Brain microvascular endothelial cell (primary cell): Measurements from ENCODE around the gene MPP7.
A peak's percentile ranks its signal among the peaks of the same experiment; 100 is the strongest.

Experiments
- DNase-seq: peaks from one replicate; pipeline ENCODE4 v3.0.0-alpha.2; 2020
- H3K27ac ChIP-seq: fragments of 250-450 bp; sonication (Bioruptor Pico); 2 replicates; pipeline ENCODE4 v1.5.1; 2020; ENCODE audit warnings: mild to moderate bottlenecking, moderate library complexity
- H3K27me3 ChIP-seq: fragments of 250-450 bp; sonication (Bioruptor Pico); replicated peaks from 2 replicates; pipeline ENCODE4 v1.5.1; 2020; ENCODE audit warnings: mild to moderate bottlenecking
- H3K36me3 ChIP-seq: fragments of 250-450 bp; sonication (Bioruptor Pico); replicated peaks from 2 replicates; pipeline ENCODE4 v1.5.1; 2020; ENCODE audit warnings: mild to moderate bottlenecking
- H3K4me3 ChIP-seq: 2 replicates; pipeline ENCODE4 v1.5.1; 2011; ENCODE audit warnings: low read depth, mild to moderate bottlenecking, control low read depth, low read length, moderate library complexity
- CTCF ChIP-seq: IDR thresholded peaks from 2 replicates; pipeline ENCODE4 v1.5.1; 2011; ENCODE audit warnings: low read depth, mild to moderate bottlenecking, moderate library complexity, low read length, control low read depth, inconsistent platforms; ENCODE audit errors: missing control alignments
- in situ Hi-C: cut with HindIII; loops from 2 replicates; pipeline ENCODE4 v1.10.0; 2017; ENCODE audit warnings: low sequenced_read_pairs, low pct_ligation_motif_present

MPP7 gene

DNA sequence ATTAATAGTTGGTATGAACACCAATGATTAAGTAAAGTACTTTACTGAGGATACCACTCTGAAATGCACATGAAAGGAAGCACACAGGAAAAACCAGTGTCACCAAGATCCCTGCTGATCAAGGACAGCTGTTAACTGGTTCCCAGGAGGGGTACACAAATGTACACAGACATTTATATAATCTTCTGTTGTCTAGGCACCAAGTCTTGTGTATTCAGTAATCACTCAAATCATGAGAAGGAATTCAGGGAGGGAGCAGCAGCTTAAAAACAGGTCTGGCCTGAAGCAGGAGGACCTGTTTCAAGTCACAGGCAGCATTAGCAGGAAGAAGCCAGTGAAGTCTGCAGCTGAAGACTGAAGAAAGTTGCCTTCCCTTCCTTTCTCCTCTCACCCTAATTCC is 18.7 kb downstream of the MPP7 start:
- H3K4me3 ChIP-seq = no peak overlapping the region
- in situ Hi-C loops = no loop called here
- no peak overlapping the region for H3K27ac ChIP-seq
- H3K36me3 ChIP-seq = no peaks in the 10 kb centered on the region
- no peak for TF ChIP-seq CTCF
- DNase-seq = no peak
- no peaks in the 10 kb centered on the region for H3K27me3 ChIP-seq

DNA sequence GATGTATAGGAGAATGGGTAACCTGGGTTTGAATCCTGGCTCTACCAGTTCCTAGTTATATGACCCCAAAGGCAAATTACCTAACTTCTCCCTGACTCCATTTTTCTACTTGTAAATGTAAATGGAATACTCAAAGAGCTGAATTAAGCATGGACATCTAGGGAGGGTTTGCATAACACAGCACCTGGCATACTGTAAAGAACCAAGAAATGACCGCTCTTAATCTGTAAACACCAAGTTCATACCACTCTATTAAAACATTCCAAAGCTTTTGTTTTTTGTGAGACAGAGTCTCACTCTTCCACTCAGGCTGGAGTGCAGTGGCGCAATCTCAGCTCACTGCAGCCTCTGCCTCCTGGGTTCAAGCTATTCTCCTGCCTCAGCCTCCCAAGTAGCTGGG is 19.6 kb downstream of the MPP7 start:
- no peaks in the 10 kb centered on the region for H3K36me3 ChIP-seq
- no peak overlapping the region for H3K4me3 ChIP-seq
- in situ Hi-C loops = no loop called here
- no peak overlapping the region for H3K27ac ChIP-seq
- no peak for TF ChIP-seq CTCF
- DNase-seq = no peak
- H3K27me3 ChIP-seq = no peaks in the 10 kb centered on the region

DNA sequence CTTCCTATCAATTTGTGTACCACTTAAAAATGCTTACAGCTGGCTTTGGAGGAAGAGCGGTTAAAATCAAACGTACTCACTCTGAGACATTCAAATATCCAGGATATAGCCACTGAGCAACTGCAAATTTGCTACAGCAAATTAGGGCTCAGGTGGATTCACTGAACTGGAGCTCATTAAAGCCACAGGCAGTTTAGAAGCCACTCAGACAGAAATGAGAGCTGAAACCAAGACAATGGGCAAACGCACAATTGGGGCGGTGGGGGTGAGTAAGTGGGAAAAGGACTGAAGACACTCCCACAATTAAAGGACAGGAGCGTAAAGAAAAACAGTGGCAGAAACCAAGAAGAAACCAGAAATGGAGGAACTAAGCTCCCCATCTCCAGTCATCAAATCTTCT is 20.5 kb downstream of the MPP7 start:
- no peak overlapping the region for H3K27ac ChIP-seq
- no peaks in the 10 kb centered on the region for H3K27me3 ChIP-seq
- in situ Hi-C loops = no loop called here
- H3K36me3 ChIP-seq = no peaks in the 10 kb centered on the region
- no peak overlapping the region for H3K4me3 ChIP-seq
- no peak for TF ChIP-seq CTCF
- DNase-seq = no peak

GRCh38 chr10:28281726-28282315 is 21.0 kb downstream of the MPP7 start:
- no peak for DNase-seq
- no peak overlapping the region for H3K4me3 ChIP-seq
- no peak for TF ChIP-seq CTCF
- in situ Hi-C loops = no loop called here
- H3K27ac ChIP-seq = no peak overlapping the region
- H3K27me3 ChIP-seq = no peaks in the 10 kb centered on the region
- H3K36me3 ChIP-seq = no peaks in the 10 kb centered on the region

- Histone ChIP-seq H3K27ac (peak overlapping the region; percentile 44), H3K27me3 (no peaks in the 10 kb centered on the region), H3K36me3 (no peaks in the 10 kb centered on the region), H3K4me3 (no peak overlapping the region)
- in situ Hi-C loops = no loop called here
- DNase-seq = peak; percentile 42
- TF ChIP-seq CTCF = no peak
Observed at GRCh38 chr10:28280652-28281051, 22.2 kb downstream of the MPP7 start.

DNA sequence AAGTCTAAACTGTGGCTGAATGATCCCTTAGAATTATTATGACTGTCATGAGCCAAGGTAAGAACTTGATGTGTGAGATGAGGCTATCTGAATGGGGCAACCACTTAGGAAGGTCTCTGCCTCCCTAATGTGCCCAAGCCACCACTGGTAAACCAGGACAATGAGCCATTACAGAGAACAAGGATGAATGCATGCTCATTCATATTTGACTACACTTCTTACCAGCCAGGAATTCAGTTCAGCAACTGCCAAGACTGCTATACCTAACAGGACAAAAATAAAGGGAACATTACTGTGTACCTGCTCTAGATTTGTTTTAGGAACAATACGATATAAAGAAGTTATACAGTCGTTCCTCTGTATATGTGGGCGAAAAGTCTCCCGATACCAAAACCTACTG is 23.0 kb downstream of the MPP7 start:
- in situ Hi-C loops = no loop called here
- TF ChIP-seq CTCF = no peak

More for the DNA sequence above, 23.0 kb downstream of the MPP7 start:
- no peak for DNase-seq
- Histone ChIP-seq H3K27me3 (no peaks in the 10 kb centered on the region), H3K36me3 (no peaks in the 10 kb centered on the region), H3K27ac (no peak overlapping the region), H3K4me3 (no peak overlapping the region)
